ENCODE results near the gene CCDC17.

GRCh38 chr1:45647248-45648021 is 23.6 kb upstream of the CCDC17 start:
- TF ChIP-seq TAF1 (conservative IDR thresholded peaks at IDR 0.05), result no peak
- no peak for TF ChIP-seq CTCF (IDR thresholded peaks at IDR 0.05; ENCODE audit: low read depth, low read length, missing input control)
- TF ChIP-seq, protein P1, sequence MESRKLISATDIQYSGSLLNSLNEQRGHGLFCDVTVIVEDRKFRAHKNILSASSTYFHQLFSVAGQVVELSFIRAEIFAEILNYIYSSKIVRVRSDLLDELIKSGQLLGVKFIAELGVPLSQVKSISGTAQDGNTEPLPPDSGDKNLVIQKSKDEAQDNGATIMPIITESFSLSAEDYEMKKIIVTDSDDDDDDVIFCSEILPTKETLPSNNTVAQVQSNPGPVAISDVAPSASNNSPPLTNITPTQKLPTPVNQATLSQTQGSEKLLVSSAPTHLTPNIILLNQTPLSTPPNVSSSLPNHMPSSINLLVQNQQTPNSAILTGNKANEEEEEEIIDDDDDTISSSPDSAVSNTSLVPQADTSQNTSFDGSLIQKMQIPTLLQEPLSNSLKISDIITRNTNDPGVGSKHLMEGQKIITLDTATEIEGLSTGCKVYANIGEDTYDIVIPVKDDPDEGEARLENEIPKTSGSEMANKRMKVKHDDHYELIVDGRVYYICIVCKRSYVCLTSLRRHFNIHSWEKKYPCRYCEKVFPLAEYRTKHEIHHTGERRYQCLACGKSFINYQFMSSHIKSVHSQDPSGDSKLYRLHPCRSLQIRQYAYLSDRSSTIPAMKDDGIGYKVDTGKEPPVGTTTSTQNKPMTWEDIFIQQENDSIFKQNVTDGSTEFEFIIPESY (IDR thresholded peaks at IDR 0.05), result no peak
- no peak for TF ChIP-seq RAD21 (IDR thresholded peaks at IDR 0.05)
- TF ChIP-seq SP1 (IDR thresholded peaks at IDR 0.05), result no peak
- TF ChIP-seq, protein P2, sequence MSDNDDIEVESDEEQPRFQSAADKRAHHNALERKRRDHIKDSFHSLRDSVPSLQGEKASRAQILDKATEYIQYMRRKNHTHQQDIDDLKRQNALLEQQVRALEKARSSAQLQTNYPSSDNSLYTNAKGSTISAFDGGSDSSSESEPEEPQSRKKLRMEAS (IDR thresholded peaks at IDR 0.05), result no peak
- TF ChIP-seq REST (IDR thresholded peaks at IDR 0.05), result no peak

Measured in liver (tissue), 3 donors.